Stimulated activated naive CD4-positive, alpha-beta T cell treated with Interleukin-2 at 50 U/mL for 16 hours (primary cell): Measurements from ENCODE around the gene DVL2.

Experiments used
- DNase-seq: peaks from one replicate; lab custom pipeline; 2025; lab: John Stamatoyannopoulos, UW

The DVL2 gene

GRCh38 chr17:7219229-7219811, 15.0 kb downstream of the DVL2 start:
- DNase-seq: no peak

GRCh38 chr17:7218758-7219157, 15.6 kb downstream of the DVL2 start:
- DNase-seq: no peak

- DNase-seq: no peak
Measured at GRCh38 chr17:7218166-7218565, 16.2 kb downstream of the DVL2 start.

GRCh38 chr17:7217113-7217987, 17.0 kb downstream of the DVL2 start:
- DNase-seq: no peak

- DNase-seq: no peak
Measured at GRCh38 chr17:7216242-7217112, 17.8 kb downstream of the DVL2 start.

GRCh38 chr17:7215652-7216180, 18.6 kb downstream of the DVL2 start:
- DNase-seq: no peak

GRCh38 chr17:7215136-7215638, 19.1 kb downstream of the DVL2 start:
- no peak for DNase-seq

GRCh38 chr17:7214300-7215135, 19.8 kb downstream of the DVL2 start:
- DNase-seq: peak; percentile 99

GRCh38 chr17:7213895-7214299, 20.4 kb downstream of the DVL2 start:
- DNase-seq: peak; percentile 70

GRCh38 chr17:7211491-7212273, 22.6 kb downstream of the DVL2 start:
- DNase-seq: no peak

- DNase-seq: no peak
Measured at GRCh38 chr17:7208754-7209460, 25.4 kb downstream of the DVL2 start.

- no peak for DNase-seq
Measured at GRCh38 chr17:7208027-7208571, 26.2 kb downstream of the DVL2 start.

GRCh38 chr17:7207120-7208001, 27.0 kb downstream of the DVL2 start:
- no peak for DNase-seq

- no peak for DNase-seq
Measured at GRCh38 chr17:7205561-7205960, 28.8 kb downstream of the DVL2 start.

GRCh38 chr17:7204828-7205461, 29.4 kb downstream of the DVL2 start:
- peak; percentile 91 for DNase-seq

GRCh38 chr17:7204336-7204735, 30.0 kb downstream of the DVL2 start:
- no peak for DNase-seq

- DNase-seq: no peak
Measured at GRCh38 chr17:7203391-7203790, 30.9 kb downstream of the DVL2 start.
